Measurements from ENCODE around the gene TATDN3. TPM values are rescaled to one million over a fixed set of nuclear protein-coding genes. Genes with fewer than 3 reads are reported as not detected.

Gene TATDN3
- total RNA-seq (2022; extraction: Qiagen RNA extraction) = 12.7 to 14.7 TPM (median 13.8 TPM) in 5 replicates

GRCh38 chr1:212791676-212792395 lies at the start of gene TATDN3, which contains the start of gene NSL1:
Gene TATDN3 (plus strand): TSS chr1:212791894. CDS start chr1:212791922, 28 bp downstream.
Gene NSL1 (minus strand): TSS chr1:212791777. CDS start chr1:212791763, 14 bp downstream.

GRCh38 chr1:212847549-212847948 lies 55.9 kb downstream of the TATDN3 start, which contains the start of gene SPATA45:
Gene SPATA45 (minus strand): TSS chr1:212847649. CDS start chr1:212836149, 11,500 bp downstream.

GRCh38 chr1:212857992-212858460 lies 66.3 kb downstream of the TATDN3 start, which contains the start of gene FLVCR1:
Gene FLVCR1 (plus strand): TSS chr1:212858275. CDS start chr1:212858453, 178 bp downstream.

Other genes starting within 250 kb of the TATDN3 start
- 25.1 to 37.2 TPM (median 34.7 TPM) in 5 replicates for gene ATF3, start 183.1 kb upstream of the TATDN3 start, total RNA-seq (2022; extraction: Qiagen RNA extraction)
- gene BATF3, start 92.1 kb upstream of the TATDN3 start, total RNA-seq (2022; extraction: Qiagen RNA extraction) = 22.7 to 41.7 TPM (median 35.8 TPM) in 5 replicates
- gene NSL1, start 117 bp upstream of the TATDN3 start, total RNA-seq (2022; extraction: Qiagen RNA extraction) = 29.2 to 40.8 TPM (median 30.7 TPM) in 5 replicates
- gene SPATA45, start 55.8 kb downstream of the TATDN3 start, total RNA-seq (2022; extraction: Qiagen RNA extraction) = not detected in 5 replicates
- 15.3 to 16.8 TPM (median 16.3 TPM) in 5 replicates for gene FLVCR1, start 66.4 kb downstream of the TATDN3 start, total RNA-seq (2022; extraction: Qiagen RNA extraction)
- gene VASH2, start 158.6 kb downstream of the TATDN3 start, total RNA-seq (2022; extraction: Qiagen RNA extraction) = 1.6 to 3.8 TPM (median 3.0 TPM) in 5 replicates
- gene ANGEL2, start 224.0 kb downstream of the TATDN3 start, total RNA-seq (2022; extraction: Qiagen RNA extraction) = 15.1 to 21.0 TPM (median 18.1 TPM) in 5 replicates

Data from A549 treated with Hydrocortisone at 1 μM for 4 hours (cell line).